B cell (primary cell): ENCODE data around the gene COBL.

Source experiments
- EZH2 ChIP-seq: IDR thresholded peaks from 2 replicates; pipeline ENCODE4 v1.6.1; 2012; ENCODE audit warnings: borderline replicate concordance, low read depth, mild to moderate bottlenecking, moderate library complexity, low read length; ENCODE audit not compliant: insufficient read depth, poor library complexity, severe bottlenecking
- TF ChIP-seq, protein P1 (sequence below): fragments of 200-600 bp; IDR thresholded peaks from one replicate; pipeline ENCODE4 v1.8.0; 2022; ENCODE audit warnings: antibody characterized with exemption, mild to moderate bottlenecking

GRCh38 chr7:51033727-51034520 is 282.7 kb downstream of the COBL start:
- TF ChIP-seq, protein P1, sequence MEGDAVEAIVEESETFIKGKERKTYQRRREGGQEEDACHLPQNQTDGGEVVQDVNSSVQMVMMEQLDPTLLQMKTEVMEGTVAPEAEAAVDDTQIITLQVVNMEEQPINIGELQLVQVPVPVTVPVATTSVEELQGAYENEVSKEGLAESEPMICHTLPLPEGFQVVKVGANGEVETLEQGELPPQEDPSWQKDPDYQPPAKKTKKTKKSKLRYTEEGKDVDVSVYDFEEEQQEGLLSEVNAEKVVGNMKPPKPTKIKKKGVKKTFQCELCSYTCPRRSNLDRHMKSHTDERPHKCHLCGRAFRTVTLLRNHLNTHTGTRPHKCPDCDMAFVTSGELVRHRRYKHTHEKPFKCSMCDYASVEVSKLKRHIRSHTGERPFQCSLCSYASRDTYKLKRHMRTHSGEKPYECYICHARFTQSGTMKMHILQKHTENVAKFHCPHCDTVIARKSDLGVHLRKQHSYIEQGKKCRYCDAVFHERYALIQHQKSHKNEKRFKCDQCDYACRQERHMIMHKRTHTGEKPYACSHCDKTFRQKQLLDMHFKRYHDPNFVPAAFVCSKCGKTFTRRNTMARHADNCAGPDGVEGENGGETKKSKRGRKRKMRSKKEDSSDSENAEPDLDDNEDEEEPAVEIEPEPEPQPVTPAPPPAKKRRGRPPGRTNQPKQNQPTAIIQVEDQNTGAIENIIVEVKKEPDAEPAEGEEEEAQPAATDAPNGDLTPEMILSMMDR: no peak
- TF ChIP-seq EZH2: no peak
